Testis (tissue), 2 donors: ENCODE measurements around the gene RALGPS1.

Source experiments
- CTCF ChIP-seq, 3 experiments: fragments of 450-650 bp in 2 of 3; fragments of 200-600 bp in 1 of 3; sonication (generic) in 1 of 3; IDR thresholded peaks; one replicate each; pipeline ENCODE4 v1.5.1; 2016 to 2019; ENCODE audit warnings: antibody characterized with exemption in 3 of 3, mild to moderate bottlenecking in 2 of 3, moderate library complexity in 1 of 3
- POLR2A ChIP-seq: fragments of 450-650 bp; IDR thresholded peaks from one replicate; pipeline ENCODE4 v1.6.1; 2017; ENCODE audit warnings: antibody characterized with exemption, mild to moderate bottlenecking, moderate library complexity

DNA sequence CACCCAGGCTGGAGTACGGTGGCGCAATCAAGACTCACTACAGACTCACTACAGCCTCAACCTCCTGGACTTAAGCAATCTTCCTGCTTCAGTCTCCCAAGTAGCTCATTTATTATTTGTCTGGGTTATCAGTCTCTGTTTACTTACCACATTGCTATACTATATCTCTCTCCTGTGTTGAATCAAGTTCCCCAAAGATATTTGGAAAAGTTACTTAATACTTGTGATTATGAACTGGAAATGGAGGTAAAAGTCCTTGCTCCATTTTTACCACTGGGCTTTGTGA lies 152.2 kb downstream of the RALGPS1 start:
- no peak for TF ChIP-seq CTCF (IDR thresholded peaks at IDR 0.05)
- no peak for TF ChIP-seq POLR2A
